ENCODE measurements around the gene PCLO.

PCLO gene

GRCh38 chr7:83005410-83005809 is 157.3 kb downstream of the PCLO start:
- no peak overlapping the region for H3K4me3 ChIP-seq
- H3K4me2 ChIP-seq: no peak overlapping the region
- H3K27me3 ChIP-seq: no peaks in the 10 kb centered on the region
- H3K27ac ChIP-seq: no peak overlapping the region
- TF ChIP-seq Cebpa-rat (IDR thresholded peaks at IDR 0.05): no peak
- H4K20me1 ChIP-seq: no peaks in the 10 kb centered on the region
- H3K9me3 ChIP-seq (replicated peaks in 1 of 11): no peaks in the 10 kb centered on the region
- no peaks in the 10 kb centered on the region for H3K4me1 ChIP-seq
- H3K9ac ChIP-seq: no peak overlapping the region
- no peaks in the 10 kb centered on the region for H3K36me3 ChIP-seq

- no peaks in the 10 kb centered on the region for H4K20me1 ChIP-seq
- H3K4me2 ChIP-seq: no peak overlapping the region
- H3K9ac ChIP-seq: no peak overlapping the region
- H3K4me1 ChIP-seq: no peaks in the 10 kb centered on the region
- no peaks in the 10 kb centered on the region for H3K27me3 ChIP-seq
- H3K9me3 ChIP-seq (replicated peaks in 1 of 11): no peaks in the 10 kb centered on the region
- no peak overlapping the region for H3K4me3 ChIP-seq
- TF ChIP-seq Cebpa-rat (IDR thresholded peaks at IDR 0.05): no peak
- no peaks in the 10 kb centered on the region for H3K36me3 ChIP-seq
- no peak overlapping the region for H3K27ac ChIP-seq
Measured at GRCh38 chr7:83001362-83002040, 161.2 kb downstream of the PCLO start.

DNA sequence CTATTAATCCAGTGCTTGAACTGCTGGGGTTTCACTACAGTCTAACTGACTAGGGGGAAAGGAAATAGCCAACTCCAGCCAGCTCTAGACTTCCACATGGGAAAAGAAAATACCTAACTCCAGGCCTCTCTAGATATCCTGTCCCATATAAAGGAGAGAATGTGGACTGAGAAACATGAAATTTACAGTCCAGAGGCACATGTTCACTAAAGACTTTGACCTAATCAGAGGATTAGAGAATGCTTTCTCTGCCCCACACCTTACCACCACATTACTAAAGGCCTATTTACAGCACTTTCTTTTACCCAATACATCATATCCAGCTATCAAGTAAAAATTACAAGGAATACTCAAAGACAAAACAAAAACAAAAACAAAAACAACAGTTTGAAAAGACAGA is 164.2 kb downstream of the PCLO start:
- Histone ChIP-seq H3K4me1 (no peaks in the 10 kb centered on the region), H3K27me3 (no peaks in the 10 kb centered on the region), H3K4me2 (no peak overlapping the region), H3K4me3 (no peak overlapping the region), H3K9me3 (replicated peaks in 1 of 11) (no peaks in the 10 kb centered on the region), H3K36me3 (no peaks in the 10 kb centered on the region), H3K27ac (no peak overlapping the region), H4K20me1 (no peaks in the 10 kb centered on the region), H3K9ac (no peak overlapping the region)
- no peak for TF ChIP-seq Cebpa-rat (IDR thresholded peaks at IDR 0.05)

DNA sequence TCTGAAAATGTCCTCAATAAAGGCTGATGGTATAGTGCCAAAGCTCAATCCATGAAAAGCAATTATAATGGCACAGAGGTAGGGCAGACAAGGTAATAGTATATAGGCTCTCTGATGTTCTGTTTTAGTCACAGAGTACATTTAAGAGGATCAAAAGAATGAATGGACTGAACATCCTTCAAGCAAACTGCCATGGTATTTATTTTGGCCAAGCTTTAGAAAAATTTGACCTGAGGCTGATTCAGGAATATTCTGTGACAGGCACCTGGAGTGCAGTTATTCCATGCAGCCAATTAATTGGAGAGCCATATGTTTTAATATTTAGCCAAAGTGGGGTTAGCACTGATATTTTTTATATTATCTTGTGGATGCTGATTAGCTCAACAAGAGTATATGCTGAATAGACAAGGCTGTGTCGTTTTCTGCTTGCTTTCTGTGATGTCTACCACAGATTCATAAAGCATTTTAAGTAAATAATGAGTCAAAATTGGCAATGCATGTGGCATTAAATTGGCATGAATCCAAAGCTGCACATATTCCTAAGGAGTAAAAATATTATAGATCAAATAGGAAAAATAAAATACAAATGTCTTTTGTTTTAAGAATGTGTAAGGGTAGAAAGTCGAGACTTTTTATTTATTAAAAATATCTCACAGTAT is 177.4 kb downstream of the PCLO start:
- Histone ChIP-seq H3K9me3 (replicated peaks in 1 of 11) (no peaks in the 10 kb centered on the region), H3K4me2 (no peak overlapping the region), H3K4me1 (no peaks in the 10 kb centered on the region), H3K27me3 (no peaks in the 10 kb centered on the region), H3K27ac (no peak overlapping the region), H3K4me3 (no peak overlapping the region), H3K36me3 (no peaks in the 10 kb centered on the region), H3K9ac (no peak overlapping the region), H4K20me1 (no peaks in the 10 kb centered on the region)
- TF ChIP-seq Cebpa-rat (IDR thresholded peaks at IDR 0.05): no peak

DNA sequence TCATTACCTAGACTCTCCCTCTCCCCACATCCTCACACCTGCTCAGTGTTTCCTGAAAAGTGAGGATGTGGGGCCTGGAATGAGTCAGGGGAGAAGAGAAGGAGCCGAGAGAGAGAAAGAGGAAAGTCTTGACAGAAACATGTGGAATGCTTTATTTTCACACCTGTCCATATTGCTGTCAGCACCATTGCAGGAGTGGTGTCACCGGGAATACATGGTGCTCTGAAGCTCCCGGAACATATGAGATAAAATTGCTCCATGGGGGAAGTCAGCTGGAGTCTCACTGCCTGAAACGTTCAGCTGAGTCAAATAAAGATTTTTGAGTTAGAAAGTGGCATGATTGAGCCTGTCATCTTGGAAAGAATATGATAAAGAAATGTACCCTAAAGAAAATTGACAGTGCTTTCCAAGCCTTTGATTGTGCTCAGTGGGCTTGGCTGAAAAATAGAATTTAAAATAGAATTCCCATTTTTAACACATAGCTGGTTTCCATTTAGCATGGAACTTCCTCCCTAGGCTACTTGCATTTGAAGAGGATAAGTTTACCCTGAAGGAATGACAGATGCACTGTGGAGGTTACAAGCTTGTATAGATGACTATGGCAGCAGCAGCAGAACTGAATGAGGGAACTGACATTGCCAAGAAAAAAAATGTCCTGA is 182.4 kb downstream of the PCLO start:
- Histone ChIP-seq H3K9me3 (replicated peaks in 1 of 11) (no peaks in the 10 kb centered on the region), H3K27me3 (no peaks in the 10 kb centered on the region), H3K4me2 (no peak overlapping the region), H3K4me1 (no peaks in the 10 kb centered on the region), H4K20me1 (no peaks in the 10 kb centered on the region), H3K36me3 (no peaks in the 10 kb centered on the region), H3K9ac (no peak overlapping the region), H3K27ac (no peak overlapping the region), H3K4me3 (no peak overlapping the region)
- no peak for TF ChIP-seq Cebpa-rat (IDR thresholded peaks at IDR 0.05)

DNA sequence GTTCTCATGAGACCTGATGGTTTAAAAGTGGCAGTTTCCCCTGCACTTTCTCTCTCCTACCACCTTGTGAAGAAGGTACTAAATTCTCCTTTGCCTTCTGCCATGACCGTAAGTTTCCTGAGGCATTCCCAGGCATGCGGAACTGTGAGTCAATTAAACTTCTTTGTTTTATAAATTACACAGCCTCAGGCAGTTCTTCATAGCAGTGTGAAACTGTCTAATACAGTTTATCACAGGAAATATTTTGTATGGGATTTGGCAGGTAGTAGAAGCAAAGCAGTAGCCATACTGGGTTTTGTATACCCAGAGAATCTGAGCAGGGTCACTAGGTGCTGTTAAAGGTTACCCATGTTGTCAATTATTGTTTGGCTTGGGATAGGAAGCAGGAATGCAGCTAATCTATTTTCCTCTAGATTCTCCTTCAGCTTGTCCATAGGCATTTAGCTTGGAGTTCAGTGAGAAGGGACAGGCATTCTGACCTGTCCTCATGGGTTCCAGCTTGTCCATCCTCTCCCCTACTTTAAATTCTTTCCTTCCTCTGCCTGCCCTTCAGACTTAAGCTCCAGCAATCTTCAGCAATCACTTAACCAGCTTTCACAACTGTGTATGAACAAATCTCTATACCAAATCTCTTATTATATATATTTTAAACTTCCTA is 186.7 kb downstream of the PCLO start:
- no peak overlapping the region for H3K9ac ChIP-seq
- H3K4me2 ChIP-seq: no peak overlapping the region
- H3K9me3 ChIP-seq (replicated peaks in 1 of 11): no peaks in the 10 kb centered on the region
- H3K27me3 ChIP-seq: no peaks in the 10 kb centered on the region
- H3K4me3 ChIP-seq: no peak overlapping the region
- H3K36me3 ChIP-seq: no peaks in the 10 kb centered on the region
- TF ChIP-seq Cebpa-rat (IDR thresholded peaks at IDR 0.05): no peak
- no peak overlapping the region for H3K27ac ChIP-seq
- no peaks in the 10 kb centered on the region for H3K4me1 ChIP-seq
- H4K20me1 ChIP-seq: no peaks in the 10 kb centered on the region

GRCh38 chr7:82972135-82972534 is 190.5 kb downstream of the PCLO start:
- TF ChIP-seq Cebpa-rat (IDR thresholded peaks at IDR 0.05): no peak
- H3K4me2 ChIP-seq: no peak overlapping the region
- H3K4me1 ChIP-seq: no peaks in the 10 kb centered on the region
- no peaks in the 10 kb centered on the region for H3K9me3 ChIP-seq (replicated peaks in 1 of 11)
- no peak overlapping the region for H3K27ac ChIP-seq
- no peaks in the 10 kb centered on the region for H3K27me3 ChIP-seq
- no peak overlapping the region for H3K9ac ChIP-seq
- H3K36me3 ChIP-seq: no peaks in the 10 kb centered on the region
- H3K4me3 ChIP-seq: no peak overlapping the region
- no peaks in the 10 kb centered on the region for H4K20me1 ChIP-seq

DNA sequence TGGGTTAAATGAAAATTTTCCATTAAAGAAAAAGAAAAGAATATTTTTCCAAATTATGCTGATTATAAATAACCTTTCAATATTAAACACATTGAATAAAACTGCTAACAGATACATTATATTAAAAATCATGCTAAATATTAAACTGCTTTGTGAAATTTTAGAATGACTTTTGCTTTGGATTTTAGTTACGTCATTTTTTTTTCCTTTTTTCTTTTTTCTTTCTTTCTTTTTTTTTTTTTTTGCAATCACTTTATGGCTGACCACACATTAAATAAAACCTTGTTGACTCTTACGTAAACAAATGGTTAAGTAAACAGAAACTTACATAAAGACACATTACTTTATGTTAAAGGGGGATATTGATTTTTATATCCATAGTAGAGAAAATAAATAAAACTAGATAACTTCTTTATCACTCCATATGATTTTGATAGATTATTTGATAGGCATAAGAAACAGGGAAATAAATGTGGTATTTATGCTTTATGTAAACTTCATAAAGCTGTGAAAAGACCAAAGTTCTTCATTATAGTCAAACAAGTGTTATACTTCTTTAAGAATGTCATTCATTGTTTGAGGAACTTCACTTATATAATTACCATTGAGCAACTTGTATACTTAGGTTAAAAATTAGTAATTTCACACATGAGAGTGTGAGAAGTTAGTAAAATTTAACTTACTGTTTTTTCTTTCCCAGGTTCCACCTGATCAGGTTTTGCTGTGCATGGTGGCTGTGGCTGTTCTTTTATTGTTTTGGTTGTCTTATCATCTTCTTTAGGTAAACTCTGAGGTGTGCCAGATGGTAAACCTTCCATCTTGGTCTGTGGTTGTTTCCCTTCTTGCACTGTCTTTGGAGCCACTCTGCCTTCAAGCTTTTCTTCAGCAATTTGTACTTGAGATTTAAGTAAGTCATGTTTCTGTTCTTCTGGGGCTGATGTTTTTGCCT is 197.3 kb downstream of the PCLO start:
- H3K9me3 ChIP-seq (replicated peaks in 1 of 11): no peaks in the 10 kb centered on the region

More for the DNA sequence above, 197.3 kb downstream of the PCLO start:
- Histone ChIP-seq H3K9ac (no peak overlapping the region), H4K20me1 (no peaks in the 10 kb centered on the region), H3K27me3 (no peaks in the 10 kb centered on the region), H3K36me3 (no peaks in the 10 kb centered on the region), H3K27ac (no peak overlapping the region), H3K4me3 (no peak overlapping the region), H3K4me1 (no peaks in the 10 kb centered on the region), H3K4me2 (no peak overlapping the region)
- no peak for TF ChIP-seq Cebpa-rat (IDR thresholded peaks at IDR 0.05)
